ENCODE measurements around the gene UBE2O. TPM values are rescaled to one million over a fixed set of nuclear protein-coding genes. Genes with fewer than 3 reads are reported as not detected.

Gene UBE2O
- total RNA-seq, 5 donors from 2014 or later (not counting 1 experiment from before 2014, with no cell fraction given), result 33.9 to 57.8 (median 47.5) TPM

- 91% methylated on average over 6 of the region's 7 CpGs for WGBS (ENCODE audit: insufficient coverage)
- no peaks in the 10 kb centered on the region for H3K9me3 Mint-ChIP-seq
Measured at GRCh38 chr17:76369804-76370203, 83.1 kb downstream of the UBE2O start.

DNA sequence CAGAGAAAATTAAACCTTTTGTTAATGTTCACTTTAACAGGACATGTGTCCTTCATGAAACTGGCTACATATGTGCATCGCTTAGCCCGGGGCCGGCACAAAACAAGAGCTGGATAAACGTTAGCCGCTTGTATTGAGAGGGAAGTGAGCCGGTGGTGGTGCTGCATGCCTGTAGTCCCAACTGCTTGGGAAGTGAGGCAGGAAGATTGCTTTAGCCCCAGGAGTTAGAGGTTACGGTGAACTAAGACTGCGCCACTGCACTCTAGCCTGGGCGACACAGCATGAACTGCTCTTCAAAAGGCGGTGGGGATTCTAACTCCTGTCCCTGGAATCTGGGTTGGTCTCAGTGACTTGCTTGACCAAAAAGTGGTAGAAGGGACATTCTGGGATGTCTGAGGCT, 83.6 kb downstream of the UBE2O start:
- DNase-seq, result no peak
- WGBS (ENCODE audit: insufficient coverage), result 96% methylated on average over 10 of the region's 10 CpGs
- peaks cover 0 to 15% of the 10 kb centered on the region in 2 experiments for H3K27me3 ChIP-seq (replicated peaks in 1 of 2; ENCODE audit: control insufficient read depth in 2 of 2, extremely low read depth in 1 of 2, insufficient read depth in 2 of 2, low read length in 1 of 2)
- H3K36me3 ChIP-seq (ENCODE audit: control insufficient read depth in 2 of 2, extremely low read depth in 1 of 2, insufficient read depth in 1 of 2, low read length in 1 of 2), result no peaks in the 10 kb centered on the region
- CTCF ChIA-PET, result interaction anchor here in 1 of 2 donors (0.7 kb wide), 1 partner anchor 61 kb away, joined by 8 read pairs; no protein-coding TSS in a partner anchor
- no peaks in the 10 kb centered on the region for H3K27me3 Mint-ChIP-seq
- H3K36me3 Mint-ChIP-seq, result no peaks in the 10 kb centered on the region
- no peak for ATAC-seq (replicated peaks in 1 of 4)
- H3K27ac Mint-ChIP-seq, result no peak overlapping the region
- H3K4me1 ChIP-seq (ENCODE audit: control insufficient read depth in 1 of 2, extremely low read depth in 1 of 2, insufficient read depth in 2 of 2, low read length in 2 of 2), result no peaks in the 10 kb centered on the region
- H3K4me3 ChIP-seq (ENCODE audit: control insufficient read depth in 1 of 2, extremely low read depth in 1 of 2, low read length in 1 of 2), result no peak overlapping the region
- H3K9me3 ChIP-seq, result no peaks in the 10 kb centered on the region
- POLR2A ChIA-PET, result no interaction called here
- H3K4me1 Mint-ChIP-seq, result no peaks in the 10 kb centered on the region
- no peak overlapping the region for H3K4me3 Mint-ChIP-seq
- no peak overlapping the region for H3K27ac ChIP-seq (ENCODE audit: low read length)
- no peaks in the 10 kb centered on the region for H3K9me3 Mint-ChIP-seq

More at GRCh38 chr17:76369804-76370203, 83.1 kb downstream of the UBE2O start:
- no peak for ATAC-seq (replicated peaks in 1 of 4)
- Histone ChIP-seq H3K36me3 (ENCODE audit: control insufficient read depth in 2 of 2, extremely low read depth in 1 of 2, insufficient read depth in 1 of 2, low read length in 1 of 2) (no peaks in the 10 kb centered on the region), H3K4me3 (ENCODE audit: control insufficient read depth in 1 of 2, extremely low read depth in 1 of 2, low read length in 1 of 2) (no peak overlapping the region), H3K27ac (ENCODE audit: low read length) (no peak overlapping the region), H3K4me1 (ENCODE audit: control insufficient read depth in 1 of 2, extremely low read depth in 1 of 2, insufficient read depth in 2 of 2, low read length in 2 of 2) (no peaks in the 10 kb centered on the region), H3K9me3 (no peaks in the 10 kb centered on the region), H3K27me3 (replicated peaks in 1 of 2; ENCODE audit: control insufficient read depth in 2 of 2, extremely low read depth in 1 of 2, insufficient read depth in 2 of 2, low read length in 1 of 2) (peaks cover 0 to 13% of the 10 kb centered on the region in 2 experiments)
- ChIA-PET CTCF (interaction anchor here in 1 of 2 donors (0.7 kb wide), 1 partner anchor 352 kb away, joined by 3 read pairs; no protein-coding TSS in a partner anchor), POLR2A (no interaction called here)
- Mint-ChIP-seq H3K27me3 (no peaks in the 10 kb centered on the region), H3K36me3 (no peaks in the 10 kb centered on the region), H3K4me1 (no peaks in the 10 kb centered on the region), H3K4me3 (no peak overlapping the region), H3K27ac (no peak overlapping the region)
- DNase-seq, result no peak

DNA sequence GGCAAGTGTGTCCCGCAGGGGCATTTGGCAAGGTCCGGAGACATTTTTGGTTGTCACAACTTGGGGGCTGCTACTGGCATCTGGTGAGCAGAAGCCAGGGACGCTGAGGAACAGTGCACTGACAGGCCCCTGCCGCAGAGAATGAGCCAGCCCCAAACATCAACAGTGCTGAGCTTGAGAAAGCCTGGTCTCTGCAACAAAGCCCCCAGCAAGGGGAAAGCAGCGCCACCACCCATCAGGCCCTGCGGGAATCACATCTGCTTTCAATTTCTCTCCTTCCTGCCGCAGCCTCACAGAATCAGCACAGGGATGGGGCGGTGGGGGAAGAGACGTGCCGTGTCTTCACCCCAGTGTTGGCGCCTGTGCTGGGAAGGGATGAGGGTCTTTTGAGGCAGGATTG, 84.4 kb downstream of the UBE2O start:
- Mint-ChIP-seq H3K9me3 (no peaks in the 10 kb centered on the region), H3K27ac (no peak overlapping the region), H3K27me3 (no peaks in the 10 kb centered on the region), H3K36me3 (no peaks in the 10 kb centered on the region), H3K4me1 (no peaks in the 10 kb centered on the region), H3K4me3 (no peak overlapping the region)
- ATAC-seq (replicated peaks in 1 of 4) (no peak), DNase-seq (peak in 1 of 35 experiments; percentile 14)
- no peak overlapping the region for H3K4me3 ChIP-seq (ENCODE audit: control insufficient read depth in 1 of 2, extremely low read depth in 1 of 2, low read length in 1 of 2)
- no peaks in the 10 kb centered on the region for H3K36me3 ChIP-seq (ENCODE audit: control insufficient read depth in 2 of 2, extremely low read depth in 1 of 2, insufficient read depth in 1 of 2, low read length in 1 of 2)
- H3K4me1 ChIP-seq (ENCODE audit: control insufficient read depth in 1 of 2, extremely low read depth in 1 of 2, insufficient read depth in 2 of 2, low read length in 2 of 2), result no peaks in the 10 kb centered on the region
- POLR2A ChIA-PET, result no interaction called here
- H3K27ac ChIP-seq (ENCODE audit: low read length), result no peak overlapping the region
- no peaks in the 10 kb centered on the region for H3K9me3 ChIP-seq
- CTCF ChIA-PET, result interaction anchor here (0.7 to 1.0 kb wide), 3 partner anchors 17 to 60 kb away, joined by 5 to 8 read pairs (median 5); no protein-coding TSS in a partner anchor
- peaks cover 0 to 15% of the 10 kb centered on the region in 2 experiments for H3K27me3 ChIP-seq (replicated peaks in 1 of 2; ENCODE audit: control insufficient read depth in 2 of 2, extremely low read depth in 1 of 2, insufficient read depth in 2 of 2, low read length in 1 of 2)
- 91% methylated on average over 3 of the region's 11 CpGs for WGBS (ENCODE audit: insufficient coverage)

DNA sequence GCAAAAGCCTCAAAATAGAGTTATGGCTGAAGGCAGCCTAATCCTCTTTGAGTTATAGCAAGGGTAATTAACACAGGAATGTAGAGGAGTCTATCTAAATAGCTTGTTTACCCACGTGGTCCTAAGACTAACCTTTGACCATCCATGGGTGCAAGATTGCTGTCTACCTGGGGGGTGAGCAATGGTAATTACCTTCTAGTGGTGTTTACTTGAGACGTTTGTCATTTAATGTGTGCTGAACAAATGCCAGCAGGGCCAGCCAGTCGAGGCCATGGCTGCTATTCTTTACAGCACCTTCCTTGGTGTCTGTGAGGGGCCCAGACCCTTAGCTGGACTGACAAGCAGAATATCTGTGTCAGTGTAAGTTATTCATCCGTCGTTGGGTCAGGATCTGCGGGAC, 85.3 kb downstream of the UBE2O start:
- no peak overlapping the region for H3K27ac ChIP-seq (ENCODE audit: low read length)
- Mint-ChIP-seq H3K27me3 (no peaks in the 10 kb centered on the region), H3K9me3 (no peaks in the 10 kb centered on the region), H3K4me3 (no peak overlapping the region), H3K4me1 (no peaks in the 10 kb centered on the region), H3K36me3 (no peaks in the 10 kb centered on the region), H3K27ac (no peak overlapping the region)
- no peaks in the 10 kb centered on the region for H3K4me1 ChIP-seq (ENCODE audit: control insufficient read depth in 1 of 2, extremely low read depth in 1 of 2, insufficient read depth in 2 of 2, low read length in 2 of 2)
- no peaks in the 10 kb centered on the region for H3K36me3 ChIP-seq (ENCODE audit: control insufficient read depth in 2 of 2, extremely low read depth in 1 of 2, insufficient read depth in 1 of 2, low read length in 1 of 2)
- H3K4me3 ChIP-seq (ENCODE audit: control insufficient read depth in 1 of 2, extremely low read depth in 1 of 2, low read length in 1 of 2), result no peak overlapping the region
- peaks cover 0 to 15% of the 10 kb centered on the region in 2 experiments for H3K27me3 ChIP-seq (replicated peaks in 1 of 2; ENCODE audit: control insufficient read depth in 2 of 2, extremely low read depth in 1 of 2, insufficient read depth in 2 of 2, low read length in 1 of 2)
- WGBS (ENCODE audit: insufficient coverage), result 100% methylated on average over 1 of the region's 6 CpGs
- POLR2A ChIA-PET, result no interaction called here
- ATAC-seq (replicated peaks in 1 of 4) (no peak), DNase-seq (no peak)
- CTCF ChIA-PET, result no interaction called here
- no peaks in the 10 kb centered on the region for H3K9me3 ChIP-seq

DNA sequence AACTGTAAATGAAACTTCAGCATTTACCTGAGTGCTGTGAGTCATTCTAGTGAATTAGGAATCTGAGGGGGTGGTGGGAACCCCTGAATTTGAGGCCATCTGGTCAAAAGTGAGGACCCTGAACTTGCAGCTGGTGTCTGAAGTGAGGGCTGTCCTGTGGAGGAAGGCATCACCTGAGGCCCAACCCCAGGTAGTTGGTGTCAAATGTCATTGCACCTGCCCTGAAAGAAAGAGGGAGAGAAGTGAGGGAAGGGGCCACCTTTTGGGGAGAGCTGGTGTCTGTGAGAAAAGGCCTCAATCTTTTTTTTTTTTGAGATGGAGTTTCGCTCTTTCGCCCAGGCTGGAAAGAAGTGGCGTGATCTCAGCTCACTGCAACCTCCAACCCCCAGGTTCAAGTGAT, 86.7 kb downstream of the UBE2O start:
- WGBS (ENCODE audit: insufficient coverage), result no CpG with 5 or more reads among the region's 3 CpGs
- Mint-ChIP-seq H3K36me3 (no peaks in the 10 kb centered on the region), H3K4me3 (no peak overlapping the region), H3K27ac (no peak overlapping the region), H3K9me3 (no peaks in the 10 kb centered on the region), H3K27me3 (no peaks in the 10 kb centered on the region), H3K4me1 (no peaks in the 10 kb centered on the region)
- ChIA-PET CTCF (interaction anchor here in 1 of 2 donors (0.6 to 1.1 kb wide), 2 partner anchors 25 to 32 kb away, joined by 3 to 6 read pairs; no protein-coding TSS in a partner anchor), POLR2A (interaction anchor here in 1 of 2 donors (0.5 kb wide), 1 partner anchor 11 kb away, joined by 3 read pairs; no protein-coding TSS in a partner anchor)
- H3K4me3 ChIP-seq (ENCODE audit: control insufficient read depth in 1 of 2, extremely low read depth in 1 of 2, low read length in 1 of 2), result no peak overlapping the region
- ATAC-seq (replicated peaks in 1 of 4), result no peak
- H3K9me3 ChIP-seq, result no peaks in the 10 kb centered on the region
- no peaks in the 10 kb centered on the region for H3K4me1 ChIP-seq (ENCODE audit: control insufficient read depth in 1 of 2, extremely low read depth in 1 of 2, insufficient read depth in 2 of 2, low read length in 2 of 2)
- no peaks in the 10 kb centered on the region for H3K36me3 ChIP-seq (ENCODE audit: control insufficient read depth in 2 of 2, extremely low read depth in 1 of 2, insufficient read depth in 1 of 2, low read length in 1 of 2)
- DNase-seq, result no peak
- peaks cover 0 to 15% of the 10 kb centered on the region in 2 experiments for H3K27me3 ChIP-seq (replicated peaks in 1 of 2; ENCODE audit: control insufficient read depth in 2 of 2, extremely low read depth in 1 of 2, insufficient read depth in 2 of 2, low read length in 1 of 2)
- H3K27ac ChIP-seq (ENCODE audit: low read length), result no peak overlapping the region

DNA sequence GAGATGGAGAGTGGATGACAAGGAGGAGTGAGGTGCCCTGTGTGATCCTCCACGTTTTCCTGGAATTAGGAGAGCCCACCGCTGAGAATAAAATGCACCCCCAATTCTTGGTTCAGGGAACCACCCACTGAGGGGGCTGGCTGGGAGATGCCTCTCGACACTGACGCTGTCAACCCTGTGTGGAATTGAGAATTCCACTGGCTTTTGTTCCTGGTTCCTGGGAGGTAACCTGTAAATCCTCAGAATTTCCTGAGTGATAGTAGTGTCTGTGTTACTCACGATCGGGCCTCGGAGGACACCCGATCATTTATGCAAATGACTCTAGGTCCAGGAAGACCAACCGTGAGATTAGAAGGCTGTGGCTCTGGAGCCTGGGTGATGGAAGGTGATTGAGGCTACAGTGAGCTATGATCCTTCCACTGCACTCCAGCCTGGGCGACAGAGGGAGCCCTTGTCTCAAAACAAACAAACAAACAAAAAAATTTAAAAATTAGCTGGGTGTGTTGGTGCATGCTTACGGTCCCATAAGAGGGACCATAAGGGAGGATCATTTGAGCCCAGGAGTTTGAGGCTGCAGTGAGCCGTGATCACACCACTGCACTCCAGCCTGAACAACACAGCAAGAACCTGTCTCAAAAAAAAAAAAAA, 87.6 kb downstream of the UBE2O start:
- CTCF ChIA-PET, result interaction anchor here in 1 of 2 donors (0.6 to 1.1 kb wide), 3 partner anchors 24 to 695 kb away, joined by 3 to 6 read pairs (median 3); no protein-coding TSS in a partner anchor
- Mint-ChIP-seq H3K4me1 (no peaks in the 10 kb centered on the region), H3K27ac (no peak overlapping the region), H3K4me3 (no peak overlapping the region), H3K27me3 (no peaks in the 10 kb centered on the region), H3K36me3 (no peaks in the 10 kb centered on the region), H3K9me3 (no peaks in the 10 kb centered on the region)
- Histone ChIP-seq H3K27me3 (replicated peaks in 1 of 2; ENCODE audit: control insufficient read depth in 2 of 2, extremely low read depth in 1 of 2, insufficient read depth in 2 of 2, low read length in 1 of 2) (peaks cover 0 to 17% of the 10 kb centered on the region in 2 experiments), H3K36me3 (ENCODE audit: control insufficient read depth in 2 of 2, extremely low read depth in 1 of 2, insufficient read depth in 1 of 2, low read length in 1 of 2) (no peaks in the 10 kb centered on the region), H3K4me1 (ENCODE audit: control insufficient read depth in 1 of 2, extremely low read depth in 1 of 2, insufficient read depth in 2 of 2, low read length in 2 of 2) (no peaks in the 10 kb centered on the region), H3K27ac (ENCODE audit: low read length) (no peak overlapping the region), H3K4me3 (ENCODE audit: control insufficient read depth in 1 of 2, extremely low read depth in 1 of 2, low read length in 1 of 2) (no peak overlapping the region), H3K9me3 (no peaks in the 10 kb centered on the region)
- no peak for DNase-seq
- 85% methylated on average over 6 of the region's 12 CpGs for WGBS (ENCODE audit: insufficient coverage)
- POLR2A ChIA-PET, result interaction anchor here in 1 of 2 donors (0.5 kb wide), 2 partner anchors 11 to 375 kb away, joined by 3 read pairs; no protein-coding TSS in a partner anchor
- no peak for ATAC-seq (replicated peaks in 1 of 4)

All from T-cell (primary cell).